Gastrocnemius medialis (tissue), 4 donors: ENCODE results near the gene MRPL45.
"Not testable (repeated sequence)": the region's sequence is repeated elsewhere in the genome, so short reads cannot be mapped to it uniquely, and the experiment has no call there.

Experiments
- CTCF ChIP-seq, 5 experiments: fragments of 450-650 bp in 3 of 5; fragments of 200-600 bp in 2 of 5; sonication (generic) in 2 of 5; IDR thresholded peaks in 4 of 5; conservative IDR thresholded peaks in 1 of 5; 1 replicate in 4 of 5; 2 replicates in 1 of 5; pipeline ENCODE4 v1.5.1; 2016 to 2019; ENCODE audit warnings: antibody characterized with exemption in 5 of 5, mild to moderate bottlenecking in 3 of 5, moderate library complexity in 3 of 5
- POLR2A ChIP-seq, 2 donors: fragments of 450-650 bp; IDR thresholded peaks; one replicate each; pipeline ENCODE4 v1.6.1; 2017; ENCODE audit warnings: antibody characterized with exemption in 2 of 2, mild to moderate bottlenecking in 2 of 2, moderate library complexity in 2 of 2

GRCh38 chr17:38296834-38297517 is at the start of gene MRPL45:
- not testable (repeated sequence) for TF ChIP-seq CTCF (IDR thresholded peaks at IDR 0.05 in 4 of 5, conservative IDR thresholded peaks at IDR 0.05 in 1 of 5); POLR2A (IDR thresholded peaks at IDR 0.05)
